Measurements from ENCODE around the gene RGPD4.
"Not testable (repeated sequence)": the region's sequence is repeated elsewhere in the genome, so short reads cannot be mapped to it uniquely, and the experiment has no call there.

Gene RGPD4

GRCh38 chr2:107812006-107812405 is 14.7 kb upstream of the RGPD4 start:
- H3K36me3 ChIP-seq (ENCODE audit: control insufficient read depth, low read depth, low read length): no peaks in the 10 kb centered on the region
- H3K27me3 ChIP-seq (ENCODE audit: control insufficient read depth, insufficient read depth, low read length): no peaks in the 10 kb centered on the region
- peaks cover 6% of the 10 kb centered on the region for H3K4me1 ChIP-seq (ENCODE audit: control insufficient read depth, low read depth, low read length)
- no peaks in the 10 kb centered on the region for H3K9me3 ChIP-seq (ENCODE audit: control insufficient read depth, low read depth, low read length)
- H3K4me3 ChIP-seq (ENCODE audit: low read length): no peak overlapping the region
- H3K9ac ChIP-seq (ENCODE audit: low read length): no peak overlapping the region
- no peak overlapping the region for H3K27ac ChIP-seq (ENCODE audit: low read length)

- Histone ChIP-seq H3K36me3 (ENCODE audit: control insufficient read depth, low read depth, low read length) (no peaks in the 10 kb centered on the region), H3K9ac (ENCODE audit: low read length) (no peak overlapping the region), H3K9me3 (ENCODE audit: control insufficient read depth, low read depth, low read length) (no peaks in the 10 kb centered on the region), H3K27me3 (ENCODE audit: control insufficient read depth, insufficient read depth, low read length) (no peaks in the 10 kb centered on the region), H3K4me1 (ENCODE audit: control insufficient read depth, low read depth, low read length) (peaks cover 5% of the 10 kb centered on the region), H3K27ac (ENCODE audit: low read length) (no peak overlapping the region), H3K4me3 (ENCODE audit: low read length) (no peak overlapping the region)
These were observed 9.3 kb upstream of the RGPD4 start for GRCh38 chr2:107817378-107817777.

- Histone ChIP-seq H3K27ac (ENCODE audit: low read length) (no peak overlapping the region), H3K4me3 (ENCODE audit: low read length) (no peak overlapping the region), H3K9ac (ENCODE audit: low read length) (no peak overlapping the region), H3K36me3 (ENCODE audit: control insufficient read depth, low read depth, low read length) (no peaks in the 10 kb centered on the region), H3K9me3 (ENCODE audit: control insufficient read depth, low read depth, low read length) (no peaks in the 10 kb centered on the region), H3K4me1 (ENCODE audit: control insufficient read depth, low read depth, low read length) (peaks cover 3% of the 10 kb centered on the region), H3K27me3 (ENCODE audit: control insufficient read depth, insufficient read depth, low read length) (no peaks in the 10 kb centered on the region)
These were observed 4.4 kb upstream of the RGPD4 start for GRCh38 chr2:107822302-107822701.

- Histone ChIP-seq H3K4me1 (ENCODE audit: control insufficient read depth, low read depth, low read length) (no peaks in the 10 kb centered on the region), H3K4me3 (ENCODE audit: low read length) (no peak overlapping the region), H3K36me3 (ENCODE audit: control insufficient read depth, low read depth, low read length) (no peaks in the 10 kb centered on the region), H3K27me3 (ENCODE audit: control insufficient read depth, insufficient read depth, low read length) (no peaks in the 10 kb centered on the region), H3K27ac (ENCODE audit: low read length) (no peak overlapping the region), H3K9ac (ENCODE audit: low read length) (no peak overlapping the region), H3K9me3 (ENCODE audit: control insufficient read depth, low read depth, low read length) (no peaks in the 10 kb centered on the region)
These were observed 2.1 kb upstream of the RGPD4 start for GRCh38 chr2:107824451-107825205.

- Histone ChIP-seq H3K27ac (ENCODE audit: low read length) (no peak overlapping the region), H3K4me3 (ENCODE audit: low read length) (no peak overlapping the region), H3K36me3 (ENCODE audit: control insufficient read depth, low read depth, low read length) (no peaks in the 10 kb centered on the region), H3K27me3 (ENCODE audit: control insufficient read depth, insufficient read depth, low read length) (no peaks in the 10 kb centered on the region), H3K9ac (ENCODE audit: low read length) (no peak overlapping the region), H3K4me1 (ENCODE audit: control insufficient read depth, low read depth, low read length) (no peaks in the 10 kb centered on the region), H3K9me3 (ENCODE audit: control insufficient read depth, low read depth, low read length) (no peaks in the 10 kb centered on the region)
These were observed 1.5 kb upstream of the RGPD4 start for GRCh38 chr2:107825206-107825563.

GRCh38 chr2:107829514-107829913 is 2.8 kb downstream of the RGPD4 start:
- not testable (repeated sequence) for H3K27ac ChIP-seq (ENCODE audit: low read length); H3K9me3 ChIP-seq (ENCODE audit: control insufficient read depth, low read depth, low read length); H3K27me3 ChIP-seq (ENCODE audit: control insufficient read depth, insufficient read depth, low read length); H3K4me3 ChIP-seq (ENCODE audit: low read length); H3K36me3 ChIP-seq (ENCODE audit: control insufficient read depth, low read depth, low read length); H3K4me1 ChIP-seq (ENCODE audit: control insufficient read depth, low read depth, low read length); H3K9ac ChIP-seq (ENCODE audit: low read length)

GRCh38 chr2:107833152-107833551 is 6.5 kb downstream of the RGPD4 start:
- not testable (repeated sequence) for H3K4me1 ChIP-seq (ENCODE audit: control insufficient read depth, low read depth, low read length); H3K9me3 ChIP-seq (ENCODE audit: control insufficient read depth, low read depth, low read length)

GRCh38 chr2:107833618-107834017 is 6.9 kb downstream of the RGPD4 start:
- H3K27me3 ChIP-seq (ENCODE audit: control insufficient read depth, insufficient read depth, low read length); H3K4me3 ChIP-seq (ENCODE audit: low read length); H3K27ac ChIP-seq (ENCODE audit: low read length); H3K4me1 ChIP-seq (ENCODE audit: control insufficient read depth, low read depth, low read length); H3K36me3 ChIP-seq (ENCODE audit: control insufficient read depth, low read depth, low read length); H3K9ac ChIP-seq (ENCODE audit: low read length); H3K9me3 ChIP-seq (ENCODE audit: control insufficient read depth, low read depth, low read length): not testable (repeated sequence)

More at GRCh38 chr2:107833152-107833551, 6.5 kb downstream of the RGPD4 start:
- not testable (repeated sequence) for H3K36me3 ChIP-seq (ENCODE audit: control insufficient read depth, low read depth, low read length); H3K27ac ChIP-seq (ENCODE audit: low read length); H3K9ac ChIP-seq (ENCODE audit: low read length); H3K27me3 ChIP-seq (ENCODE audit: control insufficient read depth, insufficient read depth, low read length); H3K4me3 ChIP-seq (ENCODE audit: low read length)

GRCh38 chr2:107916121-107916520 is 89.4 kb downstream of the RGPD4 start:
- H3K36me3 ChIP-seq (ENCODE audit: control insufficient read depth, low read depth, low read length); H3K27me3 ChIP-seq (ENCODE audit: control insufficient read depth, insufficient read depth, low read length); H3K27ac ChIP-seq (ENCODE audit: low read length); H3K9me3 ChIP-seq (ENCODE audit: control insufficient read depth, low read depth, low read length); H3K4me1 ChIP-seq (ENCODE audit: control insufficient read depth, low read depth, low read length); H3K9ac ChIP-seq (ENCODE audit: low read length); H3K4me3 ChIP-seq (ENCODE audit: low read length): not testable (repeated sequence)

GRCh38 chr2:107916696-107917370 is 90.1 kb downstream of the RGPD4 start:
- H3K4me3 ChIP-seq (ENCODE audit: low read length); H3K27me3 ChIP-seq (ENCODE audit: control insufficient read depth, insufficient read depth, low read length); H3K27ac ChIP-seq (ENCODE audit: low read length); H3K36me3 ChIP-seq (ENCODE audit: control insufficient read depth, low read depth, low read length); H3K9ac ChIP-seq (ENCODE audit: low read length); H3K4me1 ChIP-seq (ENCODE audit: control insufficient read depth, low read depth, low read length); H3K9me3 ChIP-seq (ENCODE audit: control insufficient read depth, low read depth, low read length): not testable (repeated sequence)

GRCh38 chr2:107927034-107927534 is 100.4 kb downstream of the RGPD4 start:
- no peaks in the 10 kb centered on the region for H3K36me3 ChIP-seq (ENCODE audit: control insufficient read depth, low read depth, low read length)
- no peaks in the 10 kb centered on the region for H3K27me3 ChIP-seq (ENCODE audit: control insufficient read depth, insufficient read depth, low read length)
- H3K4me1 ChIP-seq (ENCODE audit: control insufficient read depth, low read depth, low read length): no peaks in the 10 kb centered on the region
- H3K9me3 ChIP-seq (ENCODE audit: control insufficient read depth, low read depth, low read length): no peaks in the 10 kb centered on the region
- no peak overlapping the region for H3K27ac ChIP-seq (ENCODE audit: low read length)
- H3K4me3 ChIP-seq (ENCODE audit: low read length): no peak overlapping the region
- H3K9ac ChIP-seq (ENCODE audit: low read length): no peak overlapping the region

- Histone ChIP-seq H3K36me3 (ENCODE audit: control insufficient read depth, low read depth, low read length) (no peaks in the 10 kb centered on the region), H3K9me3 (ENCODE audit: control insufficient read depth, low read depth, low read length) (no peaks in the 10 kb centered on the region), H3K27me3 (ENCODE audit: control insufficient read depth, insufficient read depth, low read length) (no peaks in the 10 kb centered on the region), H3K4me3 (ENCODE audit: low read length) (no peak overlapping the region), H3K27ac (ENCODE audit: low read length) (no peak overlapping the region), H3K9ac (ENCODE audit: low read length) (no peak overlapping the region), H3K4me1 (ENCODE audit: control insufficient read depth, low read depth, low read length) (no peaks in the 10 kb centered on the region)
These were observed 104.7 kb downstream of the RGPD4 start for GRCh38 chr2:107931412-107931811.

Measured in iPS-18a (cell line).